Inferior parietal cortex (tissue), 1 donor: ENCODE data around the gene NFE2L1.

ENCODE experiments used
- DNase-seq: peaks from one replicate; pipeline ENCODE4 v3.0.0-alpha.2; 2016; ENCODE audit errors: extremely low spot score

NFE2L1 gene

DNA sequence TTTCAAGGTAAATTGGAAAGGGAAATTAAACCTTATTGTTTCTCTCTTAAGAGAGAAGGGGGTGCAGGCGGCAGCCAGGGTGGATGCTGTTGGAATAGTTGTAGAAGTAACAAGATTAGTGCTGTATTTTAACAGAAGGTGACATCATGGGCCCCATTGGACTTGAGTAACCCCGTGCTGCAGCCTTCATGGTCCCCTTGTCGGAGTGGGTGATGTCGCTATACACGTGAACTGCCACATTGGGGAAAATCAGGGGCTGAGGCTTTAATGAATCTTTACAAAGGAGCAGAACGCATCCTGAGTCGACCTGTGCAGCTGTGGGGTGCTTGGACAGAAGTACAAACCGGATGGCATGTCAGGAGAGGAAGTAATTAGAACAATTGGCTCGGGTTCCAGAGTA lies 62.6 kb downstream of the NFE2L1 start:
- no peak for DNase-seq
